ENCODE results near the gene ADIG.

GRCh38 chr20:38573413-38573812 lies 7.6 kb upstream of the ADIG start:
- TF ChIP-seq CTCF (IDR thresholded peaks at IDR 0.05; ENCODE audit: low read depth, low read length) (no peak), MAX (IDR thresholded peaks at IDR 0.05; ENCODE audit: low read depth, low read length) (no peak), MYC (IDR thresholded peaks at IDR 0.05; ENCODE audit: low read depth, low read length) (no peak)

Data from NB4 (cell line).